K562 (cell line): ENCODE measurements around the gene BCAS3. TPM values are rescaled to one million over a fixed set of nuclear protein-coding genes. Genes with fewer than 3 reads are reported as not detected.

Source experiments
- ATAC-seq: fragments of 200-7000 bp; cut with Tn5 transposase; 3 replicates; pipeline ENCODE4 v1.9.1; 2020; ENCODE audit warnings: moderate library complexity
- BruUV-seq: library from RNA; stranded (reverse); fragments of 400-500 nt; replicated peaks from 2 replicates; lab custom pipeline; 2021; lab: Mats Ljungman, UMichigan
- CTCF ChIA-PET: fragments of 300-600 bp; formaldehyde crosslinking; extraction: SDS; loops from one replicate; lab custom pipeline; 2021; ENCODE audit warnings: low intra/inter-chr PET ratio; lab: Yijun Ruan, JAX
- POLR2A ChIA-PET: fragments of 300-600, 350-650 bp; sonication (Branson Sonifier 250); formaldehyde crosslinking; extraction: SDS; loops from one replicate; lab custom pipeline; 2021; ENCODE audit warnings: antibody characterized with exemption, inconsistent platforms; lab: Yijun Ruan, JAX
- DNase-seq, 4 experiments: peaks; one replicate each; pipeline versions ENCODE4 v3.0.0 to v3.0.0-alpha.2; 2011 to 2018; ENCODE audit warnings: low spot score in 3 of 4, mixed read lengths in 3 of 4; ENCODE audit errors: extremely low read depth in 1 of 4
- FAIRE-seq: peaks from 2 replicates; lab custom pipeline; 2011; peaks lifted over from hg19 to GRCh38; lab: Jason Lieb, UNC
- H2AFZ ChIP-seq: 2 replicates; pipeline ENCODE4 v1.6.0; 2011; ENCODE audit warnings: low read depth, low read length, control low read depth, inconsistent platforms
- H3K27ac ChIP-seq: fragments of 200-600 bp; 3 replicates; pipeline ENCODE4 v1.8.0; 2011; ENCODE audit warnings: low read depth, mild to moderate bottlenecking, control low read depth, inconsistent platforms, low read length, moderate library complexity, mixed read lengths; ENCODE audit errors: extremely low read depth
- H3K27me3 ChIP-seq, 2 experiments: fragments of 300-600 bp in 1 of 2; 2 replicates in 1 of 2; 3 replicates in 1 of 2; pipeline versions ENCODE4 v1.6.0 to v1.8.0; 2011; ENCODE audit warnings: inconsistent platforms in 2 of 2, low read length in 2 of 2, mild to moderate bottlenecking in 1 of 2, mixed read lengths in 1 of 2, moderate library complexity in 1 of 2; ENCODE audit not compliant: control insufficient read depth in 2 of 2, insufficient read depth in 2 of 2
- H3K36me3 ChIP-seq: fragments of 300-600 bp; 3 replicates; pipeline ENCODE4 v1.8.0; 2011; ENCODE audit warnings: mild to moderate bottlenecking, low read length, inconsistent platforms; ENCODE audit not compliant: control insufficient read depth, insufficient read depth
- H3K4me1 ChIP-seq, 2 experiments: fragments of 200-600 bp in 1 of 2; replicated peaks in 1 of 2; 2 replicates in 1 of 2; 3 replicates in 1 of 2; pipeline versions ENCODE4 v1.5.1 to v1.8.0; 2011; ENCODE audit warnings: inconsistent platforms in 2 of 2, low read length in 2 of 2, mild to moderate bottlenecking in 1 of 2, mixed read lengths in 1 of 2, moderate library complexity in 1 of 2; ENCODE audit not compliant: control insufficient read depth in 2 of 2, insufficient read depth in 2 of 2
- H3K4me2 ChIP-seq: 2 replicates; pipeline ENCODE4 v1.6.1; 2011; ENCODE audit warnings: low read length, control low read depth, inconsistent platforms, mixed read lengths; ENCODE audit not compliant: insufficient read depth
- H3K4me3 ChIP-seq: fragments of 200-600 bp; sonication (generic), shearing (Covaris generic); 2 replicates; pipeline ENCODE4 v1.5.1; 2016; ENCODE audit warnings: control low read depth, inconsistent platforms
- H3K79me2 ChIP-seq: fragments of 200-600 bp; 3 replicates; pipeline ENCODE4 v1.8.0; 2011; ENCODE audit warnings: low read length, inconsistent platforms; ENCODE audit not compliant: control insufficient read depth, insufficient read depth
- H3K9ac ChIP-seq, 2 experiments: 2 replicates each; pipeline versions ENCODE4 v1.6.0 to v1.6.1; 2011; ENCODE audit warnings: low read depth in 2 of 2, low read length in 2 of 2, control low read depth in 1 of 2, inconsistent platforms in 1 of 2, mild to moderate bottlenecking in 1 of 2, mixed read lengths in 1 of 2; ENCODE audit not compliant: insufficient read depth in 1 of 2
- H3K9me1 ChIP-seq: one replicate; pipeline ENCODE4 v1.6.0; 2011; ENCODE audit warnings: inconsistent platforms, mild to moderate bottlenecking, low read length, moderate library complexity; ENCODE audit not compliant: control insufficient read depth, insufficient read depth
- H3K9me3 ChIP-seq: replicated peaks from 2 replicates; pipeline ENCODE4 v1.5.1; 2011; ENCODE audit warnings: low read depth, low read length, inconsistent platforms; ENCODE audit not compliant: control insufficient read depth, insufficient read depth
- H4K20me1 ChIP-seq: replicated peaks from 2 replicates; pipeline ENCODE4 v1.6.1; 2011; ENCODE audit warnings: low read length, inconsistent platforms, mixed read lengths; ENCODE audit not compliant: control insufficient read depth, insufficient read depth
- KAT8 ChIP-seq: fragments of 450-650 bp; IDR thresholded peaks from 2 replicates; pipeline ENCODE4 v1.6.1; 2016; ENCODE audit warnings: low read depth, mild to moderate bottlenecking
- WGBS: fragments of 100-300 bp; shearing (Covaris generic); methylation state at CpG from one replicate; pipeline ENCODE4 v1.1.6; 2016; ENCODE audit warnings: low coverage, mixed read lengths; ENCODE audit not compliant: insufficient coverage; ENCODE audit errors: missing lambda C conversion rate; 5-methylcytosine and 5-hydroxymethylcytosine counted together
- in situ Hi-C: fragments of 300-500 bp; cut with MboI; formaldehyde crosslinking; loops from 4 replicates; pipeline ENCODE4 v1.15.0; 2018; ENCODE audit warnings: inconsistent platforms, mixed read lengths
- intact Hi-C: fragments of 100-400 bp; cut with micrococcal nuclease; formaldehyde crosslinking; loops from 2 replicates; pipeline ENCODE4 v1.14.2; 2022
- polyA plus RNA-seq, 8 experiments: library from polyadenylated mRNA; depleted of rRNA in 4 of 8; stranded (reverse) in 5 of 8; unstranded in 3 of 8; fragments of >200 nt; fragmentation: Nextera tagmentation in 2 of 8; fragmentation: Illumina TruSeq in 1 of 8; extraction: Ambion mirVana in 2 of 8; extraction: Trizol in 1 of 8; gene quantifications; 2 replicates each; pipeline versions ENCODE4 v1.2.1 to v1.2.3, GENCODE V29; 2011 to 2014; ENCODE audit warnings: inconsistent platforms in 1 of 8, missing spikeins in 1 of 8
- total RNA-seq, 7 experiments: library from RNA; depleted of rRNA in 6 of 7; stranded (reverse); fragments of >200 nt in 6 of 7; fragmentation: Illumina TruSeq in 2 of 7; extraction: Trizol in 2 of 7; gene quantifications; 2 replicates each; pipeline versions ENCODE4 v1.2.1 to v1.2.3, GENCODE V29; 2011 to 2021; ENCODE audit warnings: low replicate concordance in 1 of 7
- TF ChIP-seq, protein P1 (sequence below), 3 experiments: fragments of 200-800 bp in 1 of 3; fragments of 250-450 bp in 1 of 3; fragments of 450-650 bp in 1 of 3; sonication (Bioruptor Pico) in 1 of 3; sonication (Bioruptor generic) in 1 of 3; formaldehyde crosslinking in 1 of 3; IDR thresholded peaks; 2 replicates each; pipeline versions ENCODE4 v1.6.1 to v1.8.0; 2016 to 2022; ENCODE audit warnings: mild to moderate bottlenecking in 2 of 3, missing genetic modification characterization in 2 of 3, missing compliant biosample characterization in 1 of 3, moderate library complexity in 1 of 3

BCAS3 gene
- total and polyA plus RNA-seq, 9 of the 15 experiments (the other 6 are each of a cell fraction or from before 2014, with no cell fraction given) = 1.9 to 5.5 (median 3.5) TPM

DNA sequence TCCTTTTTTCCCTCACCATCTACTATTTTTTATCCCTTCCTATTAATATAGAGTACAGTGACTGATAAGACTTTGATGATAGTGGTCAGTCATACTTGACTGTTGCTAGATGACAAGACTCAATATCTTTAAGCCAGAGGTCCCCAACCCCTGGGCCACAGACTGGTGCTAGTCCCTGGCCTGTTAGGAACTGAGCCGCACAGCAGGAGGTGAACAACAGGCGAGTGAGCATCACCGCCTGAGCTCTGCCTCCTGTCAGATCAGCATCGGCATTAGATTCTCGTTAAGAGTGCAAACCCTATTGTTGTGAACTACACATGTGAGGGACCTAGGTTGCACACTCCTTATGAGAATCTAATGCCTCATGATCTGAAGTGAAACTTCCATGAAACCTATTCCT, 341.3 kb downstream of the BCAS3 start:
- in situ Hi-C loops (no loop called here), intact Hi-C loops (no loop called here)
- no peak overlapping the region for H3K27ac ChIP-seq
- H3K9ac ChIP-seq = no peak overlapping the region
- ChIA-PET POLR2A (no interaction called here), CTCF (no interaction called here)
- H2AFZ ChIP-seq = no peak overlapping the region
- no peak for DNase-seq
- no peak overlapping the region for H3K4me2 ChIP-seq
- WGBS = 12% methylated on average over 3 of the region's 5 CpGs
- H3K79me2 ChIP-seq = no peaks in the 10 kb centered on the region
- H3K9me1 ChIP-seq = no peaks in the 10 kb centered on the region
- H3K9me3 ChIP-seq = no peaks in the 10 kb centered on the region
- H3K27me3 ChIP-seq = no peaks in the 10 kb centered on the region
- no TSS peak for BruUV-seq
- FAIRE-seq = no peak
- TF ChIP-seq, protein P1, sequence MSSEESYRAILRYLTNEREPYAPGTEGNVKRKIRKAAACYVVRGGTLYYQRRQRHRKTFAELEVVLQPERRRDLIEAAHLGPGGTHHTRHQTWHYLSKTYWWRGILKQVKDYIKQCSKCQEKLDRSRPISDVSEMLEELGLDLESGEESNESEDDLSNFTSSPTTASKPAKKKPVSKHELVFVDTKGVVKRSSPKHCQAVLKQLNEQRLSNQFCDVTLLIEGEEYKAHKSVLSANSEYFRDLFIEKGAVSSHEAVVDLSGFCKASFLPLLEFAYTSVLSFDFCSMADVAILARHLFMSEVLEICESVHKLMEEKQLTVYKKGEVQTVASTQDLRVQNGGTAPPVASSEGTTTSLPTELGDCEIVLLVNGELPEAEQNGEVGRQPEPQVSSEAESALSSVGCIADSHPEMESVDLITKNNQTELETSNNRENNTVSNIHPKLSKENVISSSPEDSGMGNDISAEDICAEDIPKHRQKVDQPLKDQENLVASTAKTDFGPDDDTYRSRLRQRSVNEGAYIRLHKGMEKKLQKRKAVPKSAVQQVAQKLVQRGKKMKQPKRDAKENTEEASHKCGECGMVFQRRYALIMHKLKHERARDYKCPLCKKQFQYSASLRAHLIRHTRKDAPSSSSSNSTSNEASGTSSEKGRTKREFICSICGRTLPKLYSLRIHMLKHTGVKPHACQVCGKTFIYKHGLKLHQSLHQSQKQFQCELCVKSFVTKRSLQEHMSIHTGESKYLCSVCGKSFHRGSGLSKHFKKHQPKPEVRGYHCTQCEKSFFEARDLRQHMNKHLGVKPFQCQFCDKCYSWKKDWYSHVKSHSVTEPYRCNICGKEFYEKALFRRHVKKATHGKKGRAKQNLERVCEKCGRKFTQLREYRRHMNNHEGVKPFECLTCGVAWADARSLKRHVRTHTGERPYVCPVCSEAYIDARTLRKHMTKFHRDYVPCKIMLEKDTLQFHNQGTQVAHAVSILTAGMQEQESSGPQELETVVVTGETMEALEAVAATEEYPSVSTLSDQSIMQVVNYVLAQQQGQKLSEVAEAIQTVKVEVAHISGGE (CRISPR knock-in tag; IDR thresholded peaks at IDR 0.05) = peak in 1 of 3 experiments; percentile 14; a peak in 1 of 6 replicates
- TF ChIP-seq KAT8 = no peak
- TF ChIP-seq, all 486 proteins: peak for 1
- H4K20me1 ChIP-seq = no peaks in the 10 kb centered on the region
- ATAC-seq = no peak
- no peaks in the 10 kb centered on the region for H3K4me1 ChIP-seq
- no peak overlapping the region for H3K4me3 ChIP-seq
- H3K36me3 ChIP-seq = no peaks in the 10 kb centered on the region
